K562 (cell line): ENCODE measurements around the gene ROR2. TPM values are rescaled to one million over a fixed set of nuclear protein-coding genes. Genes with fewer than 3 reads are reported as not detected.

ENCODE experiments used
- ELF1 ChIP-seq: fragments of 200-800 bp; sonication (Bioruptor generic); IDR thresholded peaks from 2 replicates; pipeline ENCODE4 v1.6.1; 2016; ENCODE audit warnings: missing genetic modification characterization, missing compliant biosample characterization
- KLF13 ChIP-seq: fragments of 450-650 bp; IDR thresholded peaks from 2 replicates; pipeline ENCODE4 v1.6.1; 2016; ENCODE audit warnings: missing genetic modification characterization, low read depth, mild to moderate bottlenecking, missing compliant biosample characterization, moderate library complexity, borderline replicate concordance
- MAZ ChIP-seq, 2 experiments: fragments of 450-650 bp in 1 of 2; sonication (generic) in 1 of 2; formaldehyde crosslinking; IDR thresholded peaks in 1 of 2; conservative IDR thresholded peaks in 1 of 2; 2 replicates each; pipeline versions ENCODE4 v1.4.0 to v1.5.0; 2020; ENCODE audit warnings: mild to moderate bottlenecking in 1 of 2, missing genetic modification reagents in 1 of 2
- NR1H2 ChIP-seq: sonication (generic); formaldehyde crosslinking; IDR thresholded peaks from 2 replicates; pipeline ENCODE4 v1.4.0; 2020; ENCODE audit warnings: mild to moderate bottlenecking, missing genetic modification reagents
- PHF21A ChIP-seq: fragments of 450-650 bp; IDR thresholded peaks from 2 replicates; pipeline ENCODE4 v1.6.1; 2017; ENCODE audit warnings: low read depth, borderline replicate concordance
- POLR3A ChIP-seq: IDR thresholded peaks from 2 replicates; pipeline ENCODE4 v1.6.1; 2011; ENCODE audit warnings: borderline replicate concordance, mild to moderate bottlenecking, moderate library complexity; ENCODE audit not compliant: insufficient read length, insufficient read depth; ENCODE audit errors: extremely low read depth
- RBFOX2 ChIP-seq: fragments of 200-400 bp; formaldehyde crosslinking; IDR thresholded peaks from 2 replicates; pipeline ENCODE4 v1.6.1; 2017; ENCODE audit warnings: low read depth, mild to moderate bottlenecking, low read length, moderate library complexity
- RNF2 ChIP-seq: sonication (generic); IDR thresholded peaks from 2 replicates; pipeline ENCODE4 v1.6.1; 2016
- TAF15 ChIP-seq: fragments of 200-400 bp; formaldehyde crosslinking; IDR thresholded peaks from 2 replicates; pipeline ENCODE4 v1.6.1; 2017; ENCODE audit warnings: mild to moderate bottlenecking, low read depth, low read length, moderate library complexity
- TBL1XR1 ChIP-seq, 2 experiments: IDR thresholded peaks; 2 replicates each; pipeline ENCODE4 v1.6.1; 2012; ENCODE audit warnings: improper control_type of control experiment in 2 of 2, low read length in 2 of 2, mild to moderate bottlenecking in 1 of 2
- TBP ChIP-seq: optimal IDR thresholded peaks from 2 replicates; pipeline ENCODE3; 2011; ENCODE audit warnings: low read depth, low read length, improper control_type of control experiment
- TEAD1 ChIP-seq, 2 experiments: fragments of 450-650 bp in 1 of 2; sonication (generic) in 1 of 2; formaldehyde crosslinking; IDR thresholded peaks; 2 replicates each; pipeline versions ENCODE4 v1.4.0 to v1.8.0; 2020 to 2022; ENCODE audit warnings: mild to moderate bottlenecking in 2 of 2, missing genetic modification reagents in 1 of 2
- ZBTB8A ChIP-seq: fragments of 450-650 bp; IDR thresholded peaks from 2 replicates; pipeline ENCODE4 v1.6.1; 2018; ENCODE audit warnings: mild to moderate bottlenecking, moderate library complexity; ENCODE audit not compliant: partially characterized antibody
- polyA plus RNA-seq, 8 experiments: library from polyadenylated mRNA; depleted of rRNA in 4 of 8; stranded (reverse) in 5 of 8; unstranded in 3 of 8; fragments of >200 nt; fragmentation: Nextera tagmentation in 2 of 8; fragmentation: Illumina TruSeq in 1 of 8; extraction: Ambion mirVana in 2 of 8; extraction: Trizol in 1 of 8; gene quantifications; 2 replicates each; pipeline versions ENCODE4 v1.2.1 to v1.2.3, GENCODE V29; 2011 to 2014; ENCODE audit warnings: inconsistent platforms in 1 of 8, missing spikeins in 1 of 8
- total RNA-seq, 7 experiments: library from RNA; depleted of rRNA in 6 of 7; stranded (reverse); fragments of >200 nt in 6 of 7; fragmentation: Illumina TruSeq in 2 of 7; extraction: Trizol in 2 of 7; gene quantifications; 2 replicates each; pipeline versions ENCODE4 v1.2.1 to v1.2.3, GENCODE V29; 2011 to 2021; ENCODE audit warnings: low replicate concordance in 1 of 7
- TF ChIP-seq, protein P1 (sequence below), 2 experiments: fragments of 450-650 bp in 1 of 2; IDR thresholded peaks; 2 replicates each; pipeline ENCODE4 v1.6.1; 2011 to 2017; ENCODE audit warnings: low read depth in 2 of 2, antibody characterized with exemption in 1 of 2, borderline replicate concordance in 1 of 2, low read length in 1 of 2, mild to moderate bottlenecking in 1 of 2, mixed read lengths in 1 of 2; ENCODE audit not compliant: control insufficient read depth in 1 of 2
- TF ChIP-seq, protein P2 (sequence below): IDR thresholded peaks from 3 replicates; pipeline ENCODE4 v1.6.1; 2011; ENCODE audit warnings: borderline replicate concordance, mild to moderate bottlenecking, moderate library complexity; ENCODE audit not compliant: insufficient read length; ENCODE audit errors: extremely low read depth
- TF ChIP-seq, protein P3 (sequence below): fragments of 450-650 bp; IDR thresholded peaks from 2 replicates; pipeline ENCODE4 v1.6.1; 2016
- TF ChIP-seq, protein P4 (sequence below): fragments of 250-450 bp; sonication (Bioruptor Pico); IDR thresholded peaks from 2 replicates; pipeline ENCODE4 v1.5.0; 2020; ENCODE audit warnings: mild to moderate bottlenecking

ROR2 gene
- total and polyA plus RNA-seq, 9 of the 15 experiments (the other 6 are each of a cell fraction or from before 2014, with no cell fraction given), result 5.6 to 33.8 (median 15.3) TPM

DNA sequence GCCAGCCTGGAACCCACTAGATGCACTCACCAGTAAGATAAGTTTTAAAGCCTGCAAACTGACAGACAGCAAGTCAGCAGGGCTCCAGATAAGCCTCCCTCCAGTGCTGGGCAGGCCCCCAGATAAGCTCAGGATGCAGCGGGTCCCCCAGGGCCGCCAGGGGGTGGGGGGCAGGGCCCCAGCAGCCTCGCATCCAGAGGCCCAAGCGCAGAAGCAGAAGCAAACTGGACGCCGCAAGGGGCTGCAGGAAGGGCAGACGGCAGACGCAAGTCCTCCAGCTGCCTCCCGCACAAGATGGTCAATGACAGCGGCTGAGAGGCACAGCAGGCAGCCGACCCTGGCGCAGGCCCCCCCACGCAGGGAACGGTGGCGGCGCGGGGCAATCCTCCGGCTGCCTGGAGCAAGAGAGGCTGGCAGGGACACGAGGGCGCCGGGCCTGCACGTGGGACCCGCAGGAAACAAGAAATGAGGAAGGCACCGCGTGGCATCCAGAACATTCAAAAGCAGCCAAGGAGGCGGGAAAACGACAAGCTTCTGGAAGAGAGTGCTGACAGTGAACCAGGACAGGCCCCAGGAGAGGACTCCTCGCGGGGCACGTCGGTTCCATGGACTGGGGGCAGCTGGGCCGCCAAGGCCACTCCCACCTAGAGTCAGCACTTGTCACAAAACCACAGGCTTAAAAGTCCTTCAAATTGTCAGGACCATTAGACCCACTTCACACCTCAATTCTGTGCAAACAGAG, 49.8 kb downstream of the ROR2 start (continued):
- TF ChIP-seq, protein P1, sequence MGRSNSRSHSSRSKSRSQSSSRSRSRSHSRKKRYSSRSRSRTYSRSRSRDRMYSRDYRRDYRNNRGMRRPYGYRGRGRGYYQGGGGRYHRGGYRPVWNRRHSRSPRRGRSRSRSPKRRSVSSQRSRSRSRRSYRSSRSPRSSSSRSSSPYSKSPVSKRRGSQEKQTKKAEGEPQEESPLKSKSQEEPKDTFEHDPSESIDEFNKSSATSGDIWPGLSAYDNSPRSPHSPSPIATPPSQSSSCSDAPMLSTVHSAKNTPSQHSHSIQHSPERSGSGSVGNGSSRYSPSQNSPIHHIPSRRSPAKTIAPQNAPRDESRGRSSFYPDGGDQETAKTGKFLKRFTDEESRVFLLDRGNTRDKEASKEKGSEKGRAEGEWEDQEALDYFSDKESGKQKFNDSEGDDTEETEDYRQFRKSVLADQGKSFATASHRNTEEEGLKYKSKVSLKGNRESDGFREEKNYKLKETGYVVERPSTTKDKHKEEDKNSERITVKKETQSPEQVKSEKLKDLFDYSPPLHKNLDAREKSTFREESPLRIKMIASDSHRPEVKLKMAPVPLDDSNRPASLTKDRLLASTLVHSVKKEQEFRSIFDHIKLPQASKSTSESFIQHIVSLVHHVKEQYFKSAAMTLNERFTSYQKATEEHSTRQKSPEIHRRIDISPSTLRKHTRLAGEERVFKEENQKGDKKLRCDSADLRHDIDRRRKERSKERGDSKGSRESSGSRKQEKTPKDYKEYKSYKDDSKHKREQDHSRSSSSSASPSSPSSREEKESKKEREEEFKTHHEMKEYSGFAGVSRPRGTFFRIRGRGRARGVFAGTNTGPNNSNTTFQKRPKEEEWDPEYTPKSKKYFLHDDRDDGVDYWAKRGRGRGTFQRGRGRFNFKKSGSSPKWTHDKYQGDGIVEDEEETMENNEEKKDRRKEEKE (IDR thresholded peaks at IDR 0.05; ENCODE audit: borderline replicate concordance in 1 of 2, control insufficient read depth in 1 of 2, low read depth in 2 of 2, low read length in 1 of 2), result no peak
- TF ChIP-seq NR1H2, result no peak
- TF ChIP-seq KLF13 (tag), result peak; percentile 25; the same call in 1 of the 2 replicates
- TF ChIP-seq, protein P2, sequence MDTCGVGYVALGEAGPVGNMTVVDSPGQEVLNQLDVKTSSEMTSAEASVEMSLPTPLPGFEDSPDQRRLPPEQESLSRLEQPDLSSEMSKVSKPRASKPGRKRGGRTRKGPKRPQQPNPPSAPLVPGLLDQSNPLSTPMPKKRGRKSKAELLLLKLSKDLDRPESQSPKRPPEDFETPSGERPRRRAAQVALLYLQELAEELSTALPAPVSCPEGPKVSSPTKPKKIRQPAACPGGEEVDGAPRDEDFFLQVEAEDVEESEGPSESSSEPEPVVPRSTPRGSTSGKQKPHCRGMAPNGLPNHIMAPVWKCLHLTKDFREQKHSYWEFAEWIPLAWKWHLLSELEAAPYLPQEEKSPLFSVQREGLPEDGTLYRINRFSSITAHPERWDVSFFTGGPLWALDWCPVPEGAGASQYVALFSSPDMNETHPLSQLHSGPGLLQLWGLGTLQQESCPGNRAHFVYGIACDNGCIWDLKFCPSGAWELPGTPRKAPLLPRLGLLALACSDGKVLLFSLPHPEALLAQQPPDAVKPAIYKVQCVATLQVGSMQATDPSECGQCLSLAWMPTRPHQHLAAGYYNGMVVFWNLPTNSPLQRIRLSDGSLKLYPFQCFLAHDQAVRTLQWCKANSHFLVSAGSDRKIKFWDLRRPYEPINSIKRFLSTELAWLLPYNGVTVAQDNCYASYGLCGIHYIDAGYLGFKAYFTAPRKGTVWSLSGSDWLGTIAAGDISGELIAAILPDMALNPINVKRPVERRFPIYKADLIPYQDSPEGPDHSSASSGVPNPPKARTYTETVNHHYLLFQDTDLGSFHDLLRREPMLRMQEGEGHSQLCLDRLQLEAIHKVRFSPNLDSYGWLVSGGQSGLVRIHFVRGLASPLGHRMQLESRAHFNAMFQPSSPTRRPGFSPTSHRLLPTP, result no peak
- TF ChIP-seq, protein P3, sequence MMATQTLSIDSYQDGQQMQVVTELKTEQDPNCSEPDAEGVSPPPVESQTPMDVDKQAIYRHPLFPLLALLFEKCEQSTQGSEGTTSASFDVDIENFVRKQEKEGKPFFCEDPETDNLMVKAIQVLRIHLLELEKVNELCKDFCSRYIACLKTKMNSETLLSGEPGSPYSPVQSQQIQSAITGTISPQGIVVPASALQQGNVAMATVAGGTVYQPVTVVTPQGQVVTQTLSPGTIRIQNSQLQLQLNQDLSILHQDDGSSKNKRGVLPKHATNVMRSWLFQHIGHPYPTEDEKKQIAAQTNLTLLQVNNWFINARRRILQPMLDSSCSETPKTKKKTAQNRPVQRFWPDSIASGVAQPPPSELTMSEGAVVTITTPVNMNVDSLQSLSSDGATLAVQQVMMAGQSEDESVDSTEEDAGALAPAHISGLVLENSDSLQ, result peak; percentile 87
- no peak for TF ChIP-seq POLR3A
- TF ChIP-seq ELF1 (tag), result no peak
- TF ChIP-seq PHF21A, result no peak
- TF ChIP-seq, protein P4, sequence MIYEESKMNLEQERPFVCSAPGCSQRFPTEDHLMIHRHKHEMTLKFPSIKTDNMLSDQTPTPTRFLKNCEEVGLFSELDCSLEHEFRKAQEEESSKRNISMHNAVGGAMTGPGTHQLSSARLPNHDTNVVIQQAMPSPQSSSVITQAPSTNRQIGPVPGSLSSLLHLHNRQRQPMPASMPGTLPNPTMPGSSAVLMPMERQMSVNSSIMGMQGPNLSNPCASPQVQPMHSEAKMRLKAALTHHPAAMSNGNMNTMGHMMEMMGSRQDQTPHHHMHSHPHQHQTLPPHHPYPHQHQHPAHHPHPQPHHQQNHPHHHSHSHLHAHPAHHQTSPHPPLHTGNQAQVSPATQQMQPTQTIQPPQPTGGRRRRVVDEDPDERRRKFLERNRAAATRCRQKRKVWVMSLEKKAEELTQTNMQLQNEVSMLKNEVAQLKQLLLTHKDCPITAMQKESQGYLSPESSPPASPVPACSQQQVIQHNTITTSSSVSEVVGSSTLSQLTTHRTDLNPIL, result 0 out of 2 replicates have a peak, but pooled peaks have one; percentile 42
- peak; percentile 97 for TF ChIP-seq RNF2
- TF ChIP-seq TBP, result peak; percentile 14
- peak in 1 of 2 experiments; percentile 80; a peak in 1 of 4 replicates for TF ChIP-seq TEAD1 (CRISPR knock-in tag; IDR thresholded peaks at IDR 0.05)
- TF ChIP-seq ZBTB8A, result no peak
- peak; percentile 79 to 90; a peak in 3 of 4 replicates for TF ChIP-seq MAZ (CRISPR knock-in tag; conservative IDR thresholded peaks at IDR 0.05 in 1 of 2, IDR thresholded peaks at IDR 0.05 in 1 of 2)
- peak; percentile 67 to 82; a peak in 3 of 4 replicates for TF ChIP-seq TBL1XR1 (IDR thresholded peaks at IDR 0.05; ENCODE audit: low read length in 2 of 2)
- TF ChIP-seq RBFOX2, result peak; percentile 88
- TF ChIP-seq TAF15, result no peak
